Peyer's patch (tissue), 4 donors: Measurements from ENCODE around the gene LRRC75B.

Experiments used
- POLR2A ChIP-seq, 2 donors: fragments of 450-650 bp; IDR thresholded peaks; one replicate each; pipeline ENCODE4 v1.5.1; 2017; ENCODE audit warnings: antibody characterized with exemption in 2 of 2, mild to moderate bottlenecking in 2 of 2, moderate library complexity in 2 of 2
- TF ChIP-seq, protein P1 (sequence below), 6 experiments: fragments of 450-650 bp in 4 of 6; fragments of 200-600 bp in 2 of 6; sonication (generic) in 1 of 6; IDR thresholded peaks; one replicate each; pipeline ENCODE4 v1.5.1; 2017 to 2019; ENCODE audit warnings: antibody characterized with exemption in 6 of 6, mild to moderate bottlenecking in 3 of 6, moderate library complexity in 1 of 6

DNA sequence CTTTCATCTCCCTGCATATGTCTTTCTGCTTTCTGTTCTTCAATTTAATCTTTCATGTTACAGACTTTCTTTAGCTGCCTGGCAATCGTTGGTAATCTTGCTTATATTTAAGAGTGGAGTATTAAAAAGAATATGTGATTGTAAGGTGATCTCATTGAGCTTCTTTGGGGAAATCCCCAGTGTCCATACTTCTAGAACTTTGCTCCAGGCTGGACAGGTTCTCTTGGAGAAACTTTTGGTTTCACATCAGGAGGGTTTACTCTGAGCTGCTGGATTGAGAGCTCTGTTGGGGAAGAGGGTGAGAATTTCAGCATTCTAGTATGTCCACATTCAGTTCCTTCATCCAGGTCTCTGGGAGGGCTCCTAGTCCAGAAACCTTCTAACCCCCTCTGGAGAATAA lies 16.1 kb downstream of the LRRC75B start:
- TF ChIP-seq POLR2A (IDR thresholded peaks at IDR 0.05), result no peak
- TF ChIP-seq, protein P1, sequence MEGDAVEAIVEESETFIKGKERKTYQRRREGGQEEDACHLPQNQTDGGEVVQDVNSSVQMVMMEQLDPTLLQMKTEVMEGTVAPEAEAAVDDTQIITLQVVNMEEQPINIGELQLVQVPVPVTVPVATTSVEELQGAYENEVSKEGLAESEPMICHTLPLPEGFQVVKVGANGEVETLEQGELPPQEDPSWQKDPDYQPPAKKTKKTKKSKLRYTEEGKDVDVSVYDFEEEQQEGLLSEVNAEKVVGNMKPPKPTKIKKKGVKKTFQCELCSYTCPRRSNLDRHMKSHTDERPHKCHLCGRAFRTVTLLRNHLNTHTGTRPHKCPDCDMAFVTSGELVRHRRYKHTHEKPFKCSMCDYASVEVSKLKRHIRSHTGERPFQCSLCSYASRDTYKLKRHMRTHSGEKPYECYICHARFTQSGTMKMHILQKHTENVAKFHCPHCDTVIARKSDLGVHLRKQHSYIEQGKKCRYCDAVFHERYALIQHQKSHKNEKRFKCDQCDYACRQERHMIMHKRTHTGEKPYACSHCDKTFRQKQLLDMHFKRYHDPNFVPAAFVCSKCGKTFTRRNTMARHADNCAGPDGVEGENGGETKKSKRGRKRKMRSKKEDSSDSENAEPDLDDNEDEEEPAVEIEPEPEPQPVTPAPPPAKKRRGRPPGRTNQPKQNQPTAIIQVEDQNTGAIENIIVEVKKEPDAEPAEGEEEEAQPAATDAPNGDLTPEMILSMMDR (IDR thresholded peaks at IDR 0.05), result no peak
